ENCODE measurements around the gene GPR78. TPM values are rescaled to one million over a fixed set of nuclear protein-coding genes. Genes with fewer than 3 reads are reported as not detected.

The GPR78 gene
- total and polyA plus RNA-seq, 2 of the 8 experiments (the other 6 are each of a cell fraction or from before 2014, with no cell fraction given), result 1.0 to 3.0 TPM

DNA sequence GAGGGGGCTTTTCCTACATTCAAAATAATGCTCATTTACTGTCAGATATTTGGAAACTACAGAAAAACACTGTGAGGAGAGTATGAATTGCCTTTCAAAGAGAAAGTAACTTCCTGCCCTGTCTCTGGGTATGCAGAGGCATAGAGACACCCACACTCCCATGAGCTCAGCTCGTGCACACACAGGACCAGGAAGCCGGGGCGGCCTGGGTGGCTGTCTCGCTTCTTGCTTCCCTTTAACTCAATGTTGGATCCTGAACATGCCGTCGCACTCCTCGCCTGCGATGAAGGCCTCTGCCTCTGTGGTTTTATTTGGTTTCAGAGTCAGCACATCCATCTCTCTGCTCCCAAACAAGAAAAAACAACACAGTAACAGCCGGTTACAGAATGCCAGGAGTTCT, 40.1 kb upstream of the GPR78 start (continued):
- TF ChIP-seq SIN3A (conservative IDR thresholded peaks at IDR 0.05 in 1 of 2, IDR thresholded peaks at IDR 0.05 in 1 of 2; ENCODE audit: low read depth in 1 of 2, low read length in 2 of 2) (no peak), RNF2 (IDR thresholded peaks at IDR 0.05; ENCODE audit: borderline replicate concordance, low read depth, low read length, missing control alignments, poor library complexity, severe bottlenecking) (no peak), BCL11A (IDR thresholded peaks at IDR 0.05; ENCODE audit: low read depth in 2 of 2, low read length in 2 of 2) (no peak), CBX8 (IDR thresholded peaks at IDR 0.05; ENCODE audit: borderline replicate concordance, low read depth, low read length) (no peak)

All from H1 (cell line).